Activated CD4-positive, alpha-beta T cell treated with anti-CD3 and anti-CD28 coated beads, Interleukin-2, amount 50 U/mL, for 16 hours (primary cell): Measurements from ENCODE around the gene LRTM2.
"Not testable (repeated sequence)": the region's sequence is repeated elsewhere in the genome, so short reads cannot be mapped to it uniquely, and the experiment has no call there.

Source experiments
- DNase-seq: peaks from one replicate; pipeline ENCODE4 v3.0.0-alpha.2; 2020

Gene LRTM2

GRCh38 chr12:1812650-1813302 lies 7.6 kb upstream of the LRTM2 start:
- peak; percentile 23 for DNase-seq

DNA sequence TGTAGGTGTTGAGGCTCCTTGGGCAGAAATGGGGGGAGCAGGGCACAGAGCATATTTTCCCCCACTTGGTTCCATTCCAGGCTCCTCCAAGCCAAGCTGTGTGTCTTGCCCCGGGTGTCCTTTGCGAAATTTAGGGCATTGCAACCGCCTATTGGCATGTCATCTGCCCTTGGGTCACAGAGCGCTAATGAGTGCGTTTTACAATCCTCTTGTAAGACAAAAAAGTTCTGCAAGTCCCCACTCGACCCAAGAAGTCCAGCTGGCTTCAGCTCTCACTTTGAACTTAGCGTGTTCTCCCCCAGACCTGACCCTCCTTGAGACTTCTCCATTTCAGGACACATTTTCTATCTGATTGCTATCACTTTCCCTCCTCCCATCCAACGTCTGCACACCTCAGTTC lies 6.1 kb upstream of the LRTM2 start:
- no peak for DNase-seq

DNA sequence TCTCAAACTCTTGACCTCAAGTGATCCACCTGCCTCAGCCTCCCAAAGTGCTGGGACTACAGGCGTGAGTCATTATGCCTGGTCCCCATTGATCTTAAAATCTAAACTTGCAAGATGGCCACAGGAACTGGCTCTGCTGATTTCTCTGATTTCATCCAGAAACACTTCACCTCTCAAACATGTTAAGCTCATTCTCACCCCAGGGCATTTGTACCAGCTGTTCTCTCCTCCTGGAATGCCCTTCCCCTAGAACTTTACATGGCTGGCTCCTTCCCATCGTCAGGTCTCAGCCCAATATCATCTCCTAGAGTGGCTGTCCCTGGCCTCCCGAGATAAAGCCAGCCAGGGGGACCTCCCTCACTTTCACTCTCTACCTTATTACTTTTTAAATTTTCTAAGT lies 5.3 kb upstream of the LRTM2 start:
- no peak for DNase-seq

DNA sequence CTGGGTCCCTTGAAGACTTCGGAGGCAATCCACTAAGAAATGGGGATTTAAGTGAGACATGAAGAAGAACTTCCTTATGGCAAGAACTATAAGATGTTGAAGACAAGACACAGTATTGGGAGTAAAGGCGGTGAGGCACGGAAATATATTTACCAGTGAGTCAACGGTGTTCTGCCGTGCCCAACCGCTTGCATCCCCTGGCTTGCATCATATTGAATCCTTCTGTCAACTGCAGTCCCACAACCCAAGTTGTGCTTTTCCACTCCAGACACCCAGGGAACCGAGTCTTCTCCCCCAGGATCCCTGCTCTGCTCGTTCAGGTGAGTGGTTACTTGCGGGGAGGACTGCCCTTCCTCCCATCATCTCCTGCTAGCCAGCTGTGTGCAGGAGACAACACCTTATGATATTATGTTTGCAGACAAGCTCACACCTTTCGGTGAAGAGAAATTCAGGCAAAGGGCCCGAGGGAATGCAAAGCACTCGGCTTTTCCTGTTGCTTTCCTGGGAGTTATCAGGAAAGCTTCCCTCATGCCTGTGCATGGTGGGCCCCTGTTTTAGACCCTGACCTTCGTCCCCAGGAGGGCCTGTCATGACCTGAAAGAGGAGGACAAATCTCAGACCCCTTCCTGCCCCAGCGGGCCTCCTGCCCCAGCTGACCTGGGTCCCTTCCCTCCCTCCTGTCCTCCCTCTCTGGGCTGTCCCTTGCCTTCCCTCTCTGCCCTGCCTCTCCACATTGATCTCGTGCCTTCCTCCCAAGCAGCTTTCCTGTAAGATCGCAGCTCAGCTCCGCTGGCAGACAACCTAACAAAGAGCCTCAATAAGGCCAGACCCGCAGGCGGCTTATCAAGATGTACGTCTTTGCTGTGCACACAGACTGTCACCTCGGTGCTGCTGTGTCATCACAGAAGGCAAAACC lies 4.3 kb upstream of the LRTM2 start:
- DNase-seq = no peak

GRCh38 chr12:1816730-1817348 lies 3.5 kb upstream of the LRTM2 start:
- DNase-seq = no peak

DNA sequence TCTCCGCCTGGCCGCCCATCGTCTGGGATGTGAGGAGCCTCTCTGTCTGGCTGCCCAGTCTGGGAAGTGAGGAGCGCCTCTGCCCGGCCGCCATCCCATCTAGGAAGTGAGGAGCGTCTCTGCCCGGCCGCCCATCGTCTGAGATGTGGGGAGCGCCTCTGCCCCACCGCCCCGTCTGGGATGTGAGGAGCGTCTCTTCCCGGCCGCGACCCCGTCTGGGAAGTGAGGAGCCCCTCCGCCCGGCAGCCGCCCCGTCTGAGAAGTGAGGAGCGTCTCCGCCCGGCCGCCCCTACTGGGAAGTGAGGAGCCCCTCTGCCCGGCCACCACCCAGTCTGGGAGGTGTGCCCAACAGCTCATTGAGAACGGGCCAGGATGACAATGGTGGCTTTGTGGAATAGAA lies 2.4 kb upstream of the LRTM2 start:
- DNase-seq = not testable (repeated sequence)

DNA sequence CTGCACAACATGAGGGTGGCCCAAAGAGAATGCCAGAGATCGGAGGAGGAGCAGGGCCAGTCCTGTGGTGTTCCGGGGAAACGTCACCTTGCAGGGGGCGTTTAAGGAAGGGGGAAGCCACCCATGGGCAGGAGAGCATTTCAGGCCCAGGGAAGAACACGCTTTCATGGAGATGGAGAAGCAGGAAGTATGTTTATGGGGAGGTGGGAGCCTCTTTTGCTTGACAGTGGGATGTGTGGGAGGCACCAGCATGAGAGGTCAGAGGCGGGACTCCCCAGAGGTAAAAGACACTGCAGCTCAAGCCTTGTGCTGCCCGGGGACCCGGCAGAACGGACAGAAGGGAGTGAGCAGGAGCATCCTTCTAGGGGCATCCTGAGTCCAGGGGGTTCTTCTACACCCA lies 1.3 kb upstream of the LRTM2 start:
- no peak for DNase-seq

DNA sequence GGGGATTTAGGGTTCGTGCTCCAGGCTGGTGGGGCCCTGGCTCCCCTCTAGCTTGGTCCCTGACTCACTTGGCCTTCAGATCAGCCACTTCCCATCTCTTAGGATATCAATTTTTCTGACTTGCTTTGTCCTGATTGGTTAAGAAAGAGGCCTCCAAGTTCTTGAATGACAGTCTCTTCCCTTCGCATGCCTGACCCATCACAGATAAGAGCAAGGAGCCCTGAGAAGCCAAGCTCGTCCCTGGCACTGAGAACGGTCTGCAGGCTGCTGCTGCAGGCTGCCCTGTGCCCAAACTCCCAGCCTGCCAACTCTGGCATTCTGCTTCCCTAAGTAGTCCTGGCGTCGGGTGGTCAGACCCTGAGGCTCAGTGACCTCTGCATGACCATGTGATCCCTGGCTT lies 794 bp upstream of the LRTM2 start:
- no peak for DNase-seq

DNA sequence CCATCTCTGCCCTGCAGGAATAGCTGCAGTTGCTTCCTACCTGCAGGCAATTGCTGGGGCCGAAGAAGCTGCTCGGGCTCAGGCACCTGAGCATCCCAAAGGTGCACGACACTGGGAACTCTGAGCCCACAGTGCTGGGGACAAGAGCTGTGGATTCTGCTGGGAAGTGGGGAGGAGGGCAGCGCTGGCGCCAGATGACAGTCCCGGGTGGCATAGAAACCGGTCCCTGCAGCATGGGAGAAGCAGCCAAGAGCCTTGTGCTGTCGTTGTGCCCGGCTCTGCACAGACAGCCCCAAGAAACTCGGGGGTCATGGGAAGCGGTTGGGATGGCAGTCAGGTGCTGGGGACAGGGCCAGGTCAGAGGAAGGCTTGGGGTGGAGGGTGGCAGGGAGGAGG lies 529 bp downstream of the LRTM2 start:
- DNase-seq = no peak

DNA sequence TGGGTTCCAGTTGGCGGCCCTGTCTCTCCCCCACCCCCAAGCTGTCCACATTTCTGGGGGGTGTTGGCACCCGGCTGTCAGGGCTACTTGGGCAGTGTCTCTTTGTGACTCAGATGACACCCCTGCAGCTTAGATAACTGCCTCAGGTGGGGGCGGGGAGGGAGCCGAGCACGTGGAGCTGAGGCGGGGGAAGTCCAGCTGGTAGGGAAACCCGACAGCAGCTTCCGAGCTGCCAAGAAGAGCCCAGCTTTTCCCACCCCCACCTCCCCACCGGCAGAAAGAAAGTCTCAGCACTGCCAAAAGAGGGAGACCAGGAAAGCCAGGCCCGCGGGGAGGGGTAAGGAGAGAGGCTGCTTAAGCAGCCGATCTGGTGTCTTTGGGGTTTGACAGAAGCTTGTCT lies 1.4 kb downstream of the LRTM2 start:
- no peak for DNase-seq

DNA sequence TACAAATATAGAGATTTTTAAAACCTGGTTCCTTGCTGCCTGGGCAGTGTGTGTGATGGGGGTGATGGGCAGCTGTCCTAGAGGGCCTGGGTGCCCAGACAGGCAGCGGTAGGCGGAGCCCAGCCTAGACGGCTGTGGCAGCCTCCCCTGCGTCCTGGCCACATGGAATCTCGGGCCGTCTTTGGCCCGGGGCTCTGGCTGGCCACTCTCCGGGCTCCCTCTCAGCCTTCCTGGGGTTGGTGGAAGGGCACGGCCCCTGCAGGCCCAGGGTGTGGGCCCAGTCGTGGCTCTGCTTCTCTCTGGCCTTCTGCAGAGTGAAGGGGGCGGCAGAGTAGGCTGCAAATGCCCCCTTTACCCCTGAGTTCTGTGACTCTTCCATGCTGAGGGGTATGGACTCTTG lies 2.3 kb downstream of the LRTM2 start:
- no peak for DNase-seq

DNA sequence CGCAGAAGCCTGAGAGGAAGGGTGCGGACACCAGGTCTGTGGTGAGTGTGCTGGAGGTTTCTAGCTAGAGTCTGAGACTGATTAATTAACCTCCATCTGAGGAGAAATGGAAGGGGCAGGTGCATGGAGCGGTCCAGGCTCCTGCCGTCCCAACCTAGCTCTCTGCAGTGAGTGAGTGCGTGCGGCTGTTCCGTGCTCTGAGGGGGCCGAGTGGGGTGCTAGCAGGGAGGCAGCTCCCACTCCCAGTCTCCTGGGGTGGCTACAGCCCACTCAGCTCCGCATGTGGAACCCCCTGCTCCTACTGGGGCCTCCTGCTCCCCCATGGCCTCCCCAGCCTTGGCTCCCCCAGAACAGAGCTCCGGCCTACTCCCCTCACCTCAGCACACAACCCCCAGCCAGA lies 2.9 kb downstream of the LRTM2 start:
- no peak for DNase-seq

DNA sequence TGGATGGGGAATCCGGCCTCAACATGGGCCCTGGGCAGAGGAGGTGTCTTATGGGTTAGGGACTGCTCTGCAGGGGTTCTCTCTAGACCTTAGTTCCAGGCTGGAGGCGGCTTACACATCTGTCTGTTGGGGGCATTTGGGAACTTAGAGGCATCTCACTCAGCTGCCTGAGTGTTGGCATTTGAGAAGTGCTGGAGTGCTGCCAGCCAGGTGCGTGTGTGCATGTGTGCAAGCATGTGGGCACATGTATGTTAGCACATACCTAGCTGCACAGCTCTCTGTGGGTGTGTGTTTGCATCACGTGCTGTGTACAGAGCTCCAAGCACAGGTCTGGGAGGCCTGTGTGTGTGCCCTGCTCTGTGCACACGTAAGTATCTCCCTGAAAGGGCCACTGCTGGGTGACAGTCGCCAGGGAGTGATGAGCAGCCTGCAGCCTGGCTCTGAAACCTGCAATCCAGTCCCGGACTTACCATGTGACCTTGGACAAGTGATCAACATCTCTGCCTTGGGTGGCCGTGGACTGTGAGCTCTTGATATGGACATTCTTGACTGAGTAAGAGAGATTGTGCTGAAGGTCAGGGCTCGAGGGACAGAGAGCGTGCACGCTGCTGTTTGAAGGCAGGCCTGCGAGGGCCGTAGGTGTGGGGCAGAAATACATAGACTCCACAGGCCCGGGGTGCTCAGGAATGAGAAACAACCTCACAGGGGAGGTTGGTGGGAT lies 5.2 kb downstream of the LRTM2 start:
- DNase-seq = no peak

- DNase-seq = no peak
These were observed 6.0 kb downstream of the LRTM2 start for GRCh38 chr12:1826401-1826800.

GRCh38 chr12:1826867-1827705 lies 6.7 kb downstream of the LRTM2 start:
- no peak for DNase-seq

GRCh38 chr12:1827826-1828805 lies 7.8 kb downstream of the LRTM2 start:
- DNase-seq = no peak

DNA sequence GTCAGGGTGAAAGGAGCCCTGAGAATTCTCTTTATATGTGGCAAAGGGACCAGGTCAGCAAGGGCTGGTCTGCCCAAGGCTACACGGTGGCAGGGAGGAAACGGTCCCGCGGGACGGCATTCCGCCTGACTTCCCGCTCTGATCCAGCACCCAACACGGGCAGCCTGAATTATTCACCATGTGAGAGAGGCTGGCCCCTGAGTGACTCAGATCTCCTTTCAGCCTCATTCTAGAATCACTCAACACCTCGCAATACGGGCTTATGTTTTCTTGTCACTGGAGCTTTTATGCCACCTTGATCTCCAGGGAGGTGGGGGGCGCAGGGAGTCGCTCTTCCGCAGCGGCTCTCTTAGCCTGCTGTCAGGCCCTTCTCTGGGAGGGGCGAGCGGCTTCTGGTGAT lies 8.5 kb downstream of the LRTM2 start:
- DNase-seq = no peak

GRCh38 chr12:1829306-1829900 lies 9.0 kb downstream of the LRTM2 start:
- DNase-seq = no peak

- DNase-seq = no peak
These were observed 10.1 kb downstream of the LRTM2 start for GRCh38 chr12:1830401-1830845.
